GM12872 (cell line): ENCODE data around the gene SELENOF.

Experiments used
- CTCF ChIP-seq: IDR thresholded peaks from 3 replicates; pipeline ENCODE4 v1.5.1; 2011; ENCODE audit warnings: low read depth, mild to moderate bottlenecking, low read length, moderate library complexity; ENCODE audit not compliant: insufficient read depth

Gene SELENOF

GRCh38 chr1:86868477-86868876 lies 45.4 kb downstream of the SELENOF start:
- TF ChIP-seq CTCF: no peak

DNA sequence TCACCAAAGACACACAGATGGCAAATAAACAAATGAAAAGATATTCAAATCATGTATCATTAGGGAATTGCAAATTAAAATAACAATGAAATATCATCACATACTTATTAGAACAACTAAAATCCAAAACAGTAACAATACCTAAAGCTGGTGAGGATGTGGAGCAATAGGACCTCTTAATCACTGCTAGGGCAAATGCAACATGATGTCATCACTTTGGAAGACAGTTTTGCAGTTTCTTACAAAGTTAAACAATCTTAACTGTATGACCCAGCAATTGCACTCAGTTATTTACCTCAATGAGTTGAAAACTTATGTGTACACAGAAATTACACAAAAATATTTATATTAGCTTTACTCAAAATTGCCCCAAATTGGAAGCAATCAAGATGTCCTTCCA lies 47.3 kb downstream of the SELENOF start:
- TF ChIP-seq CTCF: no peak

GRCh38 chr1:86865973-86866637 lies 47.8 kb downstream of the SELENOF start:
- TF ChIP-seq CTCF: no peak

DNA sequence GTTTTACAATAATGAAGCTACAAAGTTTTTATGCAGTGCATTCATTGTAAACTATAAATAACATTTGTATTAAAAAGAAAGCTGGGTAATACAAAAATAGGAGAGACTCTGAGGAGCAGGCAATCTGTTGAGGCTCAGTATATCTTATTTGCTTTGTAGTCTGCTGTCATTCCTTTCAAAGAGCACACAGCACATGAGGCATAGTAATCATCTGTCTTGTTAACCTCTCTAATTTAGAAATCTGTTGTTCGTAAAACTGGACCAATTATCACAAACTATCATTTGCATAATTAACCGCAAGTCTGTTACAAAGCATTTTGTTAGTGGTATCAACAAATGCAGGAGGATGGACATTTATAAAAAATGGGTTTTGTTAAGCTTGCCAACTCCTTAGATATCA lies 51.0 kb downstream of the SELENOF start:
- TF ChIP-seq CTCF: no peak

DNA sequence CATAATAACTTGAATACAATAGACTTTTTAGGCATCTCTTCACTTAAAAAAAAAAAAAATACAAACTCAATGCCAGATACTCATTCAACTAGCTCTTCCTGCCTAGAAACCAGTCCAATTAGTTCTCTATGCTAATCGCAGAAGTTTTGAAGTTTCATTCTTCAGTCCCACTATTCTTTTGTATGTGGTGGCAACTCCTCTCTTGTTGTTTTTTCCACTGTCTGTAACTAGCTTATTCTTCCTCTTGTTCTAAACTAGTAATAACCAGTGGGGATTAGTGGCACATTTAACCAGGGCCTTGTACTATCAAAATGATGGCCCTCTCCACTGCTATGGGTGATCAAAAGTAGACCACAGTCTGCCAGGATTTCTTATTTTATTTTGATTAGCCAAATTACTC lies 52.5 kb downstream of the SELENOF start:
- TF ChIP-seq CTCF: no peak

DNA sequence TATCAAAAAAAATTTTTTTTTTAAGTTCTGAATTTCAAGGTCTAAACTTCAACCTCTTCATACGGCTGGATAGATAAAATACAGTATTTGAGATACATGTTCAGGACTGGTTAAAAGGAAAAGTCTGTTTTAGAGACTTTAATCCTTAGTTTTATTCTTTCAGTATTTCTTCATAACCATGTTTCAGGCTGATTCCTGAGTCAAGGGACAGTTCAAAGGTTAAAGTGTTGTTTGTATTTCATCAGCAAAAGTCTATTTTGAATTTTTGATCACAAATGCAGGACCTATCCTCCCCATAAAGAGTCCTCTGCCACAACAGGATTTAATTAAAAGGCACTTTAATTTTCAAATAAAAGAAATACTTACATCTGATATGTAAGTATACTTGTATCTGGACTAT lies 53.5 kb downstream of the SELENOF start:
- TF ChIP-seq CTCF: no peak

GRCh38 chr1:86860020-86860419 lies 53.9 kb downstream of the SELENOF start:
- no peak for TF ChIP-seq CTCF
